ENCODE results near the gene BCORL1.

Gene BCORL1, protein sequence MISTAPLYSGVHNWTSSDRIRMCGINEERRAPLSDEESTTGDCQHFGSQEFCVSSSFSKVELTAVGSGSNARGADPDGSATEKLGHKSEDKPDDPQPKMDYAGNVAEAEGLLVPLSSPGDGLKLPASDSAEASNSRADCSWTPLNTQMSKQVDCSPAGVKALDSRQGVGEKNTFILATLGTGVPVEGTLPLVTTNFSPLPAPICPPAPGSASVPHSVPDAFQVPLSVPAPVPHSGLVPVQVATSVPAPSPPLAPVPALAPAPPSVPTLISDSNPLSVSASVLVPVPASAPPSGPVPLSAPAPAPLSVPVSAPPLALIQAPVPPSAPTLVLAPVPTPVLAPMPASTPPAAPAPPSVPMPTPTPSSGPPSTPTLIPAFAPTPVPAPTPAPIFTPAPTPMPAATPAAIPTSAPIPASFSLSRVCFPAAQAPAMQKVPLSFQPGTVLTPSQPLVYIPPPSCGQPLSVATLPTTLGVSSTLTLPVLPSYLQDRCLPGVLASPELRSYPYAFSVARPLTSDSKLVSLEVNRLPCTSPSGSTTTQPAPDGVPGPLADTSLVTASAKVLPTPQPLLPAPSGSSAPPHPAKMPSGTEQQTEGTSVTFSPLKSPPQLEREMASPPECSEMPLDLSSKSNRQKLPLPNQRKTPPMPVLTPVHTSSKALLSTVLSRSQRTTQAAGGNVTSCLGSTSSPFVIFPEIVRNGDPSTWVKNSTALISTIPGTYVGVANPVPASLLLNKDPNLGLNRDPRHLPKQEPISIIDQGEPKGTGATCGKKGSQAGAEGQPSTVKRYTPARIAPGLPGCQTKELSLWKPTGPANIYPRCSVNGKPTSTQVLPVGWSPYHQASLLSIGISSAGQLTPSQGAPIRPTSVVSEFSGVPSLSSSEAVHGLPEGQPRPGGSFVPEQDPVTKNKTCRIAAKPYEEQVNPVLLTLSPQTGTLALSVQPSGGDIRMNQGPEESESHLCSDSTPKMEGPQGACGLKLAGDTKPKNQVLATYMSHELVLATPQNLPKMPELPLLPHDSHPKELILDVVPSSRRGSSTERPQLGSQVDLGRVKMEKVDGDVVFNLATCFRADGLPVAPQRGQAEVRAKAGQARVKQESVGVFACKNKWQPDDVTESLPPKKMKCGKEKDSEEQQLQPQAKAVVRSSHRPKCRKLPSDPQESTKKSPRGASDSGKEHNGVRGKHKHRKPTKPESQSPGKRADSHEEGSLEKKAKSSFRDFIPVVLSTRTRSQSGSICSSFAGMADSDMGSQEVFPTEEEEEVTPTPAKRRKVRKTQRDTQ (N-terminal part only)

GRCh38 chrX:129982300-129983251, at the start of gene BCORL1:
Gene BCORL1, plus strand, starts transcription at chrX:129982635. Its CDS starts 22,597 bp downstream, at chrX:130005232.
- DNase-seq (ENCODE audit: low read depth), result peak; percentile 54

DNA sequence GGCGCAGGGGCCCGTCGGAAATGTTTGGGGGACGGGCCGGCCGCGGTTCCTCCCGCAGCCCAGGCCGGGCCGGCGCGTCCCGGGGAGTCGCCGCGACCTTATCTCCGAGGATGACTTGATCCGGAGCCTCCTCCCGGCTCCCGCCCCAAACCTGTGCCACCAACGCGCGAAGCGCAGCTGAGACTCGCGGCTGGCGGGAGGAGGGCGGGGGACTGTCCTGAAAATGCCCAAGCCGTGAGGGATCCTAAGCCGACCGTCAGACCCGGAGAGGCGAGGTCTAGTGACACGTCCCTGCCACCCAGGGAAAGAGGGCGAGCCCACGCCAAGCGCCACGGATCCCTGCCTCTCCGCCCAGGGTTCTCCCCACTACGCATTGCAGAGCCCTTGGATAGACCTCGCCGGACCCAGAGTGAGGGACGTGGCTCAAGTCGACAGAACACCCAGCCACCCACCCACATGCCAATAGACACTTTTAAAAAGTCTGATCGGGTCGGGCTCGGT, 49.6 kb upstream of the BCORL1 start:
- no peak for DNase-seq (ENCODE audit: low read depth)

DNA sequence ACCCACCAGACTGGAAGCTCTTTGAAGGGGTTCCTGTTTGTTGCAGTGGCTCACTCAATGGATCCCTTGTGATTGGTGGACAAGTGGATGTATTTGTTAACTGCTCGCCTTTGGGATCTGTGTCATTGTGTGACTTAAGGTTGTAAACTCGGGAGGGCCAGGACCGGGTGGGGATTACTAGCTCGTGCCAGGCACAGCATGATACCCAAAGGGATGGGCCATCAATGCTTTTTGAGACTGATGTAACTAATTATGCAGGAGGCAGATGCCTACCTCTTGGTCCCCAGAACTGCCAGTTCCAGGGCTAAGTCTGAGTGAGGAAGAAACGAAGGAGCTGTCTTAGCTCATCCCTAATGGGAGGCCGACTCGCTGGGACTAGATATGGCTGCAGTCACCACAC, 48.7 kb upstream of the BCORL1 start:
- no peak for DNase-seq (ENCODE audit: low read depth)

GRCh38 chrX:129934461-129934860, 48.0 kb upstream of the BCORL1 start:
- DNase-seq (ENCODE audit: low read depth), result no peak

- DNase-seq (ENCODE audit: low read depth), result no peak
These were observed 47.5 kb upstream of the BCORL1 start for GRCh38 chrX:129934952-129935351.

GRCh38 chrX:129938081-129938480, 44.4 kb upstream of the BCORL1 start:
- DNase-seq (ENCODE audit: low read depth), result no peak

DNA sequence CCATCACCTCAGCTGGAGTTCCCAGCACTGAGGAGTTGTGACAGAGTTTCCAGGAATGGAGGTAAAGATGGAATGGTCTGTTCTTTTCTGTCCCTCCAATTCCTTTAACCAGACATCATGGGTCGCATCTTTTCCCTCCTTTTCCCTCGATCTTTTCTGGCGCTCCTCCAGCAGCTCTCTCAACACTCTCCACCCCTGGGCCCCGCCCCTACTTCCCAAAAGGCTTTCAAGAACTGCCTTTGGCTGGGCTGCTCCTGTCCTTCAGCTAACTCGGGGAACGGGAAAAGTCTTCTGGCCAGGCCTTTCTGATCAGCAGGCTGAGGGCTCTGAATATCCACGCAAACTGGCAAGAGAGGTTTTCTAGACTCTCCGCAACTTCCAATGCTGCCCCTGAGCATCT, 42.4 kb upstream of the BCORL1 start:
- no peak for DNase-seq (ENCODE audit: low read depth)

GRCh38 chrX:129940721-129941120, 41.7 kb upstream of the BCORL1 start:
- no peak for DNase-seq (ENCODE audit: low read depth)

DNA sequence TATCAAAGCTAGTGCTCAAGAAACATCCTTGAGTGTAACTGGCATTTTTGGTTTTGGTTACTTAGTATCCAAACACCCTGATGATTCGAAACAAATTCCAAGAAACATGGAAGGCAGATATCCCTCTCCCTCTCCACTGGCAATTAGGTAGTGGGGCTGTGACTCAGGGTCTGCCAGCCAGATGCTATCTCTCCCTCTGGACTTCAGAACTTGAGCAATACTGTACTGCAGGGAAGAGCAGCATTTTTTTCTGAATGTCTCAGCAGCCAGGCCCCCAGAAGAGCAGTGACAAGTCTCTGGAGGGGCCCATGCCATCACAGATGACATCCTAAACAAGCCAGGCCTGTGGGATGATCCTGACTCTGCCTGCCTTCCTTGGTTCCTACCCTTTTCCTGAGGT, 37.3 kb upstream of the BCORL1 start:
- no peak for DNase-seq (ENCODE audit: low read depth)

- DNase-seq (ENCODE audit: low read depth), result no peak
These were observed 29.1 kb upstream of the BCORL1 start for GRCh38 chrX:129953334-129953648.

- no peak for DNase-seq (ENCODE audit: low read depth)
These were observed 28.6 kb upstream of the BCORL1 start for GRCh38 chrX:129953881-129954280.

DNA sequence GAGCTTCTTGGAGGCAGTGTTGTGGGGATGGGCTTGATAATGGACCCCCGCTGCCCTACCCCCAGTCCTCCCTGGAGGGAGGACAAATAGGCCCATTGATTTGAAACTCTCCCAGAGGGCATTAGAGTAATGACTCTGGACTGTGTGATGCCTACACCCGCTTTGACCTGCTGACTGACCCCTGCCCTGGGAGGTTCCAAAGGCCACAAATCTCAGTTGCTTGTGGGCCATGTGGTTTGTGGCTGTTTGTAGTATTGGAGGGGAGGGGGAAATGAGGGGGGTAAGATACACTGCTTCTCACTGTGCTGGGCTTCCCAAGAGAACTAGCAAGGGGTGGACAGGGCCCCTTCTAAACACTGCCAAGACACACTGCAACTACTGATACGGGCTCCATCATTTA, 27.6 kb upstream of the BCORL1 start:
- DNase-seq (ENCODE audit: low read depth), result no peak

DNA sequence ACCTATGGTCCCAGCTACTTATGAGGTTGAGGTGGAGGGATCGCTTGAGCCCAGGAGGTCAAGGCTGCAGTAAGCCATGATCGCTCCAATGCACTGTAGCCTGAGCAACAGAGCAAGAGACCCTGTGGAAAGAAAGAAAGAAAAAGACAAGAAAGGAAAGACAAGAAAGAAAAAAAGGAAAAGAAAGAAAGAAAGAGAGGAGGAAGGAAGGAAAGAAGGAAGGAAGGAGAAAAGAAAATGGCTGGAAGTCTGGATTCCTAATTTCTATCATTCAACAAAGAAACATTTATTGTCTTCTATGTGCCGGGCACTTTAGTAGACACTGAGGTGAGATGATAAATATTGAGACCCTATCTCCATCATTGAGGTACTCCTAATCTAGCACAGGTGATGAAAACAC, 26.8 kb upstream of the BCORL1 start:
- DNase-seq (ENCODE audit: low read depth), result no peak

DNA sequence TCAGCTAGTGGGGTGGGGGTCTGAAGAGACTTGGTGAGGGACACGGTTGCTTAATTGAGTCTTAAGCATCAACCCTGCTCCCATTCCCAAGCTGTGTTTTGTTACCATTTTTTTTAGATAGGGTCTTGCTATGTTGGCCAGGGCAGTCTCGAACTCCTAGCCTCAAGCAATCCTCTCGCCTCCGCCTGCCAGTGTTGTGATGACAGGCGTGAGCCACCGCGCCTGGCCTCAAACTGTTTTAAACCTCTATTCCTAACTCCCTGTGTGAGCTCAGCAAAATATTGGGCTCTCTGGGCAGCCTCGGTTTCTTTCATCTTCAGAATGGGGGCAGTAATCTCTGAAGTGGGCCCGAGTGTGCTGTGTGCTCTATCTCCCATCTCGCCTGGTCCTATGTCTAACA, 26.3 kb upstream of the BCORL1 start:
- DNase-seq (ENCODE audit: low read depth), result no peak

DNA sequence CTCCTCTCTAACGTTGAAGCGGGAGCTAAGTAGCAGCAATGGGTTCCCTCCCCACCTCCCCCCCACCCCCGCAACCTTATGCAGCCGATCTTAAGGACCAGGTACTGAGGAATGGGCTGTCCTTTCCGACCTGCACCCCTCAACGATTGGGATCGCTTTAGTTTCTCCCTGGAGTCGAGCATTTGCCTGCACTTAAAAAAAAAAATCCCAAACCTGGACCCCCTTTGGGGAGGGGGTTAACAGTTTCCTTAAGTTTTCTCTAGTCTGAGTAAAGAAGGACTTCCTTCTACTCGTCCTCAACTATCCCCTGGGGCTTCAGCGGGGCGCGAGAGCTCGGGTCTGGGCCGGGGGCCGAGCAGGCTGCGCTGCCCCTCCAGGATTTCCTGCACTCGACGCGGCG, 25.7 kb upstream of the BCORL1 start:
- DNase-seq (ENCODE audit: low read depth), result no peak

GRCh38 chrX:129957241-129958082, 25.0 kb upstream of the BCORL1 start:
- DNase-seq (ENCODE audit: low read depth), result no peak

DNA sequence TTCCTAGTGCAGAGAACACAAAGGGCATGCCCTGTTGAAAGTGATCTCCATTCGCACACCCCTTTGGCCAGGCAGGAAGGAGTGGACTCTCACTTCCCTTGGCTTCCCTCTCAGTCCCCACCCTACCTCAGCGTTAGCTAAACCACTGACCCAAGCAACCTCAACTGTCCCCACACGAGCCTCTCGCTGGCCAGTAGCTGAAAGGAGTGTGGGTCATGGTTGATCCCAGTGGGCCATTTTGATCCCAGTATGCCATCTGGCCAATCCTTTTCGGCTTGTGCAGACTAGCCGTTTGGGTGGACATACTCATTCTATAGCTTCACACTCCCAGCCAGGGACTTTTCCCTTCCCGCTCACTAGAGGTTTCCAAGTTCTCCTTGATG, 24.4 kb upstream of the BCORL1 start:
- no peak for DNase-seq (ENCODE audit: low read depth)

- no peak for DNase-seq (ENCODE audit: low read depth)
These were observed 23.5 kb upstream of the BCORL1 start for GRCh38 chrX:129958814-129959492.

- no peak for DNase-seq (ENCODE audit: low read depth)
These were observed 23.0 kb upstream of the BCORL1 start for GRCh38 chrX:129959493-129959832.

All from non-pigmented ciliary epithelial cell (primary cell).